ENCODE measurements around the gene BMPR1B. TPM values are rescaled to one million over a fixed set of nuclear protein-coding genes. Genes with fewer than 3 reads are reported as not detected.

BMPR1B gene
- total RNA-seq, 4 donors from 2014 or later, result 0.17 to 0.88 (median 0.35) TPM

- no peak for TF ChIP-seq CTCF (IDR thresholded peaks at IDR 0.05; ENCODE audit: low read depth)
Observed at GRCh38 chr4:95120456-95120855, 362.7 kb downstream of the BMPR1B start.

- no peak for TF ChIP-seq CTCF (IDR thresholded peaks at IDR 0.05; ENCODE audit: low read depth)
Observed at GRCh38 chr4:95122001-95122400, 364.2 kb downstream of the BMPR1B start.

- TF ChIP-seq CTCF (IDR thresholded peaks at IDR 0.05; ENCODE audit: low read depth), result no peak
Observed at GRCh38 chr4:95124906-95125504, 367.2 kb downstream of the BMPR1B start.

- TF ChIP-seq CTCF (IDR thresholded peaks at IDR 0.05; ENCODE audit: low read depth), result no peak
Observed at GRCh38 chr4:95129031-95129430, 371.3 kb downstream of the BMPR1B start.

GRCh38 chr4:95129821-95130311, 372.1 kb downstream of the BMPR1B start:
- no peak for TF ChIP-seq CTCF (IDR thresholded peaks at IDR 0.05; ENCODE audit: low read depth)

GRCh38 chr4:95141361-95141760, 383.6 kb downstream of the BMPR1B start:
- no peak for TF ChIP-seq CTCF (IDR thresholded peaks at IDR 0.05; ENCODE audit: low read depth)

GRCh38 chr4:95142932-95143331, 385.2 kb downstream of the BMPR1B start:
- TF ChIP-seq CTCF (IDR thresholded peaks at IDR 0.05; ENCODE audit: low read depth), result no peak

Measured in subcutaneous adipose tissue (tissue), 4 donors.